PC-9 (cell line): Measurements from ENCODE around the gene KDM4B. TPM values are rescaled to one million over a fixed set of nuclear protein-coding genes. Genes with fewer than 3 reads are reported as not detected.

Experiments used
- BruUV-seq: library from RNA; stranded (reverse); fragments of 400-500 nt; replicated peaks from 2 replicates; lab custom pipeline; 2021; lab: Mats Ljungman, UMichigan
- CTCF ChIA-PET: fragments of 300-600 bp; sonication (Branson Sonifier 250); formaldehyde crosslinking; loops from one replicate; lab custom pipeline; 2022; ENCODE audit warnings: antibody characterized with exemption; lab: Charles Lee
- POLR2A ChIA-PET: fragments of 300-600 bp; sonication (Branson Sonifier 250); formaldehyde crosslinking; loops from one replicate; lab custom pipeline; 2022; ENCODE audit warnings: antibody characterized with exemption; ENCODE audit not compliant: unreplicated experiment; lab: Charles Lee
- DNase-seq, 2 experiments: peaks; one replicate each; pipeline versions ENCODE4 v3.0.0 to v3.0.0-alpha.2; 2015 to 2022; ENCODE audit warnings: mixed read lengths in 1 of 2
- H2AFZ ChIP-seq: fragments of 200-600 bp; sonication (generic); 2 replicates; pipeline ENCODE4 v1.8.1; 2017; ENCODE audit warnings: antibody characterized with exemption
- H3F3A ChIP-seq: fragments of 200-600 bp; sonication (generic); 2 replicates; pipeline ENCODE4 v1.8.1; 2017; ENCODE audit warnings: antibody characterized with exemption, mild to moderate bottlenecking, low read depth; ENCODE audit not compliant: insufficient read depth
- H3K27ac ChIP-seq: fragments of 200-600 bp; sonication (generic); 2 replicates; pipeline ENCODE4 v1.6.1; 2016; ENCODE audit warnings: mixed run types
- H3K27me3 ChIP-seq: fragments of 200-600 bp; sonication (generic); 2 replicates; pipeline ENCODE4 v1.6.1; 2016; ENCODE audit warnings: low read depth, mixed run types; ENCODE audit not compliant: insufficient read depth
- H3K36me3 ChIP-seq: fragments of 200-600 bp; sonication (generic); 2 replicates; pipeline ENCODE4 v1.6.1; 2016; ENCODE audit warnings: low read depth, mixed run types
- H3K4me1 ChIP-seq: fragments of 200-600 bp; sonication (generic); replicated peaks from 2 replicates; pipeline ENCODE4 v1.6.1; 2016; ENCODE audit warnings: mixed run types; ENCODE audit not compliant: insufficient read depth
- H3K4me2 ChIP-seq: fragments of 200-600 bp; sonication (generic); 2 replicates; pipeline ENCODE4 v1.6.1; 2017; ENCODE audit warnings: mixed run types
- H3K4me3 ChIP-seq: fragments of 200-600 bp; sonication (generic); 2 replicates; pipeline ENCODE4 v1.6.1; 2016; ENCODE audit warnings: mixed run types
- H3K79me2 ChIP-seq: fragments of 200-600 bp; sonication (generic); 2 replicates; pipeline ENCODE4 v1.6.1; 2017; ENCODE audit warnings: low read depth, mixed run types
- H3K9me2 ChIP-seq: fragments of 200-600 bp; sonication (generic); 2 replicates; pipeline ENCODE4 v1.8.1; 2017; ENCODE audit warnings: mild to moderate bottlenecking; ENCODE audit not compliant: insufficient read depth
- H3K9me3 ChIP-seq: fragments of 200-600 bp; sonication (generic); 2 replicates; pipeline ENCODE4 v1.8.1; 2016; ENCODE audit warnings: low read depth; ENCODE audit not compliant: insufficient read depth
- H4K20me1 ChIP-seq: fragments of 200-600 bp; sonication (generic); 2 replicates; pipeline ENCODE4 v1.8.1; 2017; ENCODE audit not compliant: insufficient read depth
- CTCF ChIP-seq: fragments of 200-600 bp; sonication (generic); conservative IDR thresholded peaks from 2 replicates; pipeline ENCODE4 v1.6.1; 2017; ENCODE audit warnings: mixed run types, antibody characterized with exemption, mild to moderate bottlenecking, moderate library complexity
- EZH2 ChIP-seq: fragments of 200-600 bp; sonication (generic); IDR thresholded peaks from 2 replicates; pipeline ENCODE4 v1.8.0; 2017; ENCODE audit warnings: antibody characterized with exemption, low read depth
- intact Hi-C: fragments of 100-400 bp; cut with micrococcal nuclease; formaldehyde crosslinking; loops from one replicate; pipeline ENCODE4 v1.10.0; 2022; ENCODE audit not compliant: unreplicated experiment
- total RNA-seq: library from RNA; stranded (reverse); gene quantifications from 2 replicates; pipeline ENCODE4 v1.2.3, GENCODE V29; 2021

KDM4B gene
- total RNA-seq, 1 experiment from 2014 or later, result 19.5 TPM

- Histone ChIP-seq H3F3A (no peaks in the 10 kb centered on the region), H3K9me2 (no peaks in the 10 kb centered on the region), H3K4me3 (no peak overlapping the region), H3K9me3 (no peaks in the 10 kb centered on the region), H3K79me2 (no peaks in the 10 kb centered on the region), H3K4me2 (no peak overlapping the region), H2AFZ (no peak overlapping the region), H3K27me3 (no peaks in the 10 kb centered on the region), H3K36me3 (no peaks in the 10 kb centered on the region), H3K27ac (no peak overlapping the region), H3K4me1 (no peaks in the 10 kb centered on the region), H4K20me1 (no peaks in the 10 kb centered on the region)
- intact Hi-C loops, result no loop called here
- POLR2A ChIA-PET, result no interaction called here
- TF ChIP-seq EZH2 (no peak), CTCF (no peak)
- DNase-seq, result no peak
- no TSS peak for BruUV-seq
- CTCF ChIA-PET, result no interaction called here
These were observed 109.3 kb downstream of the KDM4B start for GRCh38 chr19:5078182-5078581.

GRCh38 chr19:5078666-5079065 lies 109.8 kb downstream of the KDM4B start:
- Histone ChIP-seq H3K27me3 (no peaks in the 10 kb centered on the region), H4K20me1 (no peaks in the 10 kb centered on the region), H3K4me2 (no peak overlapping the region), H3K27ac (no peak overlapping the region), H3F3A (no peaks in the 10 kb centered on the region), H3K79me2 (no peaks in the 10 kb centered on the region), H3K9me2 (no peaks in the 10 kb centered on the region), H2AFZ (no peak overlapping the region), H3K9me3 (no peaks in the 10 kb centered on the region), H3K4me1 (no peaks in the 10 kb centered on the region), H3K36me3 (no peaks in the 10 kb centered on the region), H3K4me3 (no peak overlapping the region)
- no peak for DNase-seq
- intact Hi-C loops, result no loop called here
- CTCF ChIA-PET, result no interaction called here
- POLR2A ChIA-PET, result no interaction called here
- no peak for TF ChIP-seq CTCF
- TF ChIP-seq EZH2, result no peak
- no TSS peak for BruUV-seq

- POLR2A ChIA-PET, result no interaction called here
- Histone ChIP-seq H3K36me3 (no peaks in the 10 kb centered on the region), H3K4me1 (no peaks in the 10 kb centered on the region), H4K20me1 (no peaks in the 10 kb centered on the region), H3K79me2 (no peaks in the 10 kb centered on the region), H3K27me3 (no peaks in the 10 kb centered on the region), H3K9me2 (no peaks in the 10 kb centered on the region), H2AFZ (no peak overlapping the region), H3K9me3 (no peaks in the 10 kb centered on the region), H3K4me2 (no peak overlapping the region), H3K27ac (no peak overlapping the region), H3F3A (no peaks in the 10 kb centered on the region), H3K4me3 (no peak overlapping the region)
- intact Hi-C loops, result no loop called here
- CTCF ChIA-PET, result no interaction called here
- no peak for DNase-seq
- no TSS peak for BruUV-seq
- TF ChIP-seq CTCF (no peak), EZH2 (no peak)
These were observed 110.3 kb downstream of the KDM4B start for GRCh38 chr19:5079071-5079774.
